ENCODE measurements around the gene SPON2. TPM values are rescaled to one million over a fixed set of nuclear protein-coding genes. Genes with fewer than 3 reads are reported as not detected.

The SPON2 gene
- total RNA-seq, 1 donor from 2014 or later = 6.1 TPM

GRCh38 chr4:1196421-1197183 is 24.2 kb upstream of the SPON2 start:
- no peak for DNase-seq (ENCODE audit: low spot score in 2 of 2)

GRCh38 chr4:1195891-1196401 is 23.6 kb upstream of the SPON2 start:
- no peak for FAIRE-seq
- DNase-seq (ENCODE audit: low spot score in 2 of 2) = no peak

More at GRCh38 chr4:1196421-1197183, 24.2 kb upstream of the SPON2 start:
- no peak for FAIRE-seq

- FAIRE-seq (no peak), DNase-seq (ENCODE audit: low spot score in 2 of 2) (no peak)
Observed at GRCh38 chr4:1195109-1195671, 22.8 kb upstream of the SPON2 start.

GRCh38 chr4:1194010-1194900 is 21.9 kb upstream of the SPON2 start:
- FAIRE-seq = no peak
- DNase-seq (ENCODE audit: low spot score in 2 of 2) = peak in 1 of 2 donors; percentile 77

- no peak for FAIRE-seq
- DNase-seq (ENCODE audit: low spot score in 2 of 2) = no peak
Observed at GRCh38 chr4:1193206-1194009, 21.0 kb upstream of the SPON2 start.

GRCh38 chr4:1192493-1193205 is 20.3 kb upstream of the SPON2 start:
- DNase-seq (ENCODE audit: low spot score in 2 of 2) (no peak), FAIRE-seq (no peak)

GRCh38 chr4:1192091-1192492 is 19.7 kb upstream of the SPON2 start:
- FAIRE-seq = peak; percentile 67

GRCh38 chr4:1191621-1192020 is 19.2 kb upstream of the SPON2 start:
- DNase-seq (ENCODE audit: low spot score in 2 of 2) = no peak
- no peak for FAIRE-seq

More at GRCh38 chr4:1192091-1192492, 19.7 kb upstream of the SPON2 start:
- DNase-seq (ENCODE audit: low spot score in 2 of 2) = peak; percentile 86 to 89

GRCh38 chr4:1187182-1187581 is 14.8 kb upstream of the SPON2 start:
- no peak for FAIRE-seq
- DNase-seq (ENCODE audit: low spot score in 2 of 2) = no peak

- no peak for FAIRE-seq
- no peak for DNase-seq (ENCODE audit: low spot score in 2 of 2)
Observed at GRCh38 chr4:1183985-1184773, 11.8 kb upstream of the SPON2 start.

GRCh38 chr4:1182313-1182712 is 9.9 kb upstream of the SPON2 start:
- FAIRE-seq (peak; percentile 3), DNase-seq (ENCODE audit: low spot score in 2 of 2) (no peak)

- FAIRE-seq = no peak
Observed at GRCh38 chr4:1180663-1181062, 8.3 kb upstream of the SPON2 start.

GRCh38 chr4:1179976-1180375 is 7.6 kb upstream of the SPON2 start:
- DNase-seq (ENCODE audit: low spot score in 2 of 2) = no peak
- no peak for FAIRE-seq

More at GRCh38 chr4:1180663-1181062, 8.3 kb upstream of the SPON2 start:
- DNase-seq (ENCODE audit: low spot score in 2 of 2) = no peak

GRCh38 chr4:1179089-1179441 is 6.7 kb upstream of the SPON2 start:
- no peak for FAIRE-seq
- DNase-seq (ENCODE audit: low spot score in 2 of 2) = no peak

GRCh38 chr4:1178300-1179088 is 6.1 kb upstream of the SPON2 start:
- FAIRE-seq (no peak), DNase-seq (ENCODE audit: low spot score in 2 of 2) (no peak)

GRCh38 chr4:1177274-1178141 is 5.1 kb upstream of the SPON2 start:
- DNase-seq (ENCODE audit: low spot score in 2 of 2) = no peak
- no peak for FAIRE-seq

Measured in frontal cortex (tissue), 4 donors.